ENCODE measurements around the gene TMIGD1.

GRCh38 chr17:30358055-30358760 is 24.4 kb upstream of the TMIGD1 start:
- TF ChIP-seq POLR2A (IDR thresholded peaks at IDR 0.05; ENCODE audit: low read depth, low read length) = no peak
- TF ChIP-seq POLR2AphosphoS5 (IDR thresholded peaks at IDR 0.05; ENCODE audit: low read depth, low read length) = no peak
